IPS DF 4.7 (cell line): Measurements from ENCODE around the gene PPP2R3B.
"Not testable (repeated sequence)": the region's sequence is repeated elsewhere in the genome, so short reads cannot be mapped to it uniquely, and the experiment has no call there.

Source experiments
- DNase-seq: peaks from one replicate; pipeline ENCODE4 v3.0.0-alpha.2; 2013; ENCODE audit warnings: low spot score; ENCODE audit errors: extremely low read depth

Gene PPP2R3B

GRCh38 chrX:305781-306613 lies 80.7 kb downstream of the PPP2R3B start:
- not testable (repeated sequence) for DNase-seq

- no peak for DNase-seq
These were observed 83.7 kb downstream of the PPP2R3B start for GRCh38 chrX:302975-303374.

- DNase-seq: no peak
These were observed 86.4 kb downstream of the PPP2R3B start for GRCh38 chrX:300334-300733.

- no peak for DNase-seq
These were observed 87.7 kb downstream of the PPP2R3B start for GRCh38 chrX:298993-299392.

- no peak for DNase-seq
These were observed 91.6 kb downstream of the PPP2R3B start for GRCh38 chrX:295136-295535.

- no peak for DNase-seq
These were observed 93.5 kb downstream of the PPP2R3B start for GRCh38 chrX:292900-293897.

GRCh38 chrX:291411-291901 lies 95.3 kb downstream of the PPP2R3B start:
- DNase-seq: no peak

GRCh38 chrX:290476-291166 lies 96.1 kb downstream of the PPP2R3B start:
- no peak for DNase-seq

GRCh38 chrX:288561-288991 lies 98.1 kb downstream of the PPP2R3B start:
- no peak for DNase-seq

GRCh38 chrX:287670-288069 lies 99.0 kb downstream of the PPP2R3B start:
- DNase-seq: no peak

- no peak for DNase-seq
These were observed 101.5 kb downstream of the PPP2R3B start for GRCh38 chrX:285076-285677.
